DND-41 (cell line): ENCODE results near the gene CFL2.
A peak's percentile ranks its signal among the peaks of the same experiment; 100 is the strongest.

Experiments used
- ATAC-seq: fragments of 200-7000 bp; cut with Tn5 transposase; 3 replicates; pipeline ENCODE4 v1.9.1; 2021; ENCODE audit warnings: low read depth; ENCODE audit not compliant: insufficient read depth
- DNase-seq: peaks from one replicate; pipeline ENCODE4 v3.0.0-alpha.2; 2020
- H2AFZ ChIP-seq: 2 replicates; pipeline ENCODE4 v1.6.0; 2012; ENCODE audit warnings: low read depth, low read length
- H3K27ac ChIP-seq: 2 replicates; pipeline ENCODE4 v1.5.1; 2012; ENCODE audit warnings: low read length, inconsistent platforms
- H3K27me3 ChIP-seq: fragments of 200-600 bp; sonication (generic); 2 replicates; pipeline ENCODE4 v1.6.0; 2012; ENCODE audit warnings: low read length, mild to moderate bottlenecking, inconsistent platforms; ENCODE audit not compliant: insufficient read depth, poor library complexity
- H3K36me3 ChIP-seq: 2 replicates; pipeline ENCODE4 v1.5.1; 2012; ENCODE audit warnings: low read length, inconsistent platforms; ENCODE audit not compliant: insufficient read depth
- H3K4me1 ChIP-seq: 2 replicates; pipeline ENCODE4 v1.5.1; 2012; ENCODE audit warnings: mild to moderate bottlenecking, low read length; ENCODE audit not compliant: insufficient read depth
- H3K4me2 ChIP-seq: 2 replicates; pipeline ENCODE4 v1.6.0; 2012; ENCODE audit warnings: mild to moderate bottlenecking, moderate library complexity, low read length, inconsistent platforms; ENCODE audit not compliant: insufficient read depth
- H3K4me3 ChIP-seq, 2 experiments: fragments of 200-600 bp in 1 of 2; shearing (Covaris generic) in 1 of 2; 2 replicates each; pipeline ENCODE4 v1.5.1; 2012 to 2016; ENCODE audit warnings: inconsistent platforms in 2 of 2, low read length in 2 of 2, mild to moderate bottlenecking in 2 of 2, low read depth in 1 of 2, moderate library complexity in 1 of 2
- H3K79me2 ChIP-seq: 2 replicates; pipeline ENCODE4 v1.6.0; 2012; ENCODE audit warnings: low read length, inconsistent platforms; ENCODE audit not compliant: insufficient read depth
- H3K9ac ChIP-seq: 2 replicates; pipeline ENCODE4 v1.6.0; 2012; ENCODE audit warnings: low read depth, mild to moderate bottlenecking, inconsistent platforms, low read length, moderate library complexity
- H3K9me3 ChIP-seq: 2 replicates; pipeline ENCODE4 v1.5.1; 2012; ENCODE audit warnings: low read length, moderate library complexity, mild to moderate bottlenecking, inconsistent platforms; ENCODE audit not compliant: insufficient read depth, severe bottlenecking
- H4K20me1 ChIP-seq: 2 replicates; pipeline ENCODE4 v1.6.0; 2012; ENCODE audit warnings: low read length; ENCODE audit not compliant: insufficient read depth
- EZH2 ChIP-seq: IDR thresholded peaks from 3 replicates; pipeline ENCODE4 v1.6.1; 2012; ENCODE audit warnings: borderline replicate concordance, low read depth, mild to moderate bottlenecking, moderate library complexity, low read length, inconsistent platforms; ENCODE audit not compliant: severe bottlenecking
- TF ChIP-seq, protein P1 (sequence below): IDR thresholded peaks from 2 replicates; pipeline ENCODE4 v1.5.1; 2012; ENCODE audit warnings: borderline replicate concordance, low read length, moderate library complexity, mild to moderate bottlenecking; ENCODE audit not compliant: poor library complexity, severe bottlenecking; ENCODE audit errors: extremely low read depth

Gene CFL2

DNA sequence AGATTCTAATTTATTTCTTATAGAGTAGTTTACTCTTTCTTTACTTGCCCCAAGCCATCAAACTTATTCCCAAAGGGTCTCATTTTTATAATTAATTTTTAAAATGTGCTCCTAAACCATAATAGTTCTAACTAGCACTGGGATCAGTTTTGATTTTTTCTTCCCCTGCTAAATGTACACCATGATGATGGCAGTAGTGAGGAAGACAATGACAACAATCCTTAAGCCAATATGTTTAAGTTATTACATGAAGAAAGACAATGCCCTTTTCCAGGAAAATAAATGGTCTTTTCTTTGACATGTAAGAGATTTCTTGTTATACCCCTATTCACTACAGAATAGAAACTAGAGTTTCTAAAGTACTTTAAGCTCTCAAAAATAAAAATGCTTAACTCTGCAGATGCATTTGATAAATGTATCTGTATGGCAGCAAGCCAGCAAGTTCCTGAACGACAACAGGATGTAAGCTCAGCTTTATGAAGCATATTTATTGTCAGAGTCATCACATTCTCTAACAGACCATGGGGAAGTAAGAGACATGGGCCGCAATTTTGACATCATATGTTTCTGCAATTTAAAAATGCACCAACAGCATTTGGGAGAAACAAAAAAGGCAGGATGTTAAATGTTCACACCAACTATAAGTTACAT is 48.5 kb downstream of the CFL2 start:
- no peak overlapping the region for H3K27ac ChIP-seq

DNA sequence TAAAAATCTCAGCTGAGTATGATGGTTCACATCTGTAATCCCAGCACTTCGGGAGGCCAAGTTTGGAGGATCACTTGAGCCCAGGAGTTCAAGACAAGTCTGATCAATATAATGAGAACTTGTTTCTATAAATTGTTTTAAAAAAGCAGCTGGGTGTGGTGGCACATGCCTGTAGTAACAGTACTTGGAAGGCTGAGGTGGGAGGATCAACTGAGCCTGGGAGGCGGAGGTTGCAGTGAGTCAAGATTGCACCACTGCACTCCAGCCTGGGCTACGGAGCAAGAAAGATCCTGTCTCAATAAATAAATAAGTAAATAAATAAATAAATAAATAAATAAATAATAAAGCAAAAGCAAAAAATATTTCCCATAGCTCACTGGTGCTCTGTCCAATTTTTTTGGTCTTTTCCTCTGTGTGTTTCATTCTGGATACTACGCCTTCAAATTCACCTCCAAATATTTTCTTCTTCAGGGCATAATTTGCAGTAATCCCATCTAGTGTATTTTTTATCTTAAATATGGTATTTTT is 51.8 kb downstream of the CFL2 start:
- Histone ChIP-seq H3K27me3 (no peaks in the 10 kb centered on the region), H3K27ac (no peak overlapping the region), H3K79me2 (no peaks in the 10 kb centered on the region), H3K36me3 (no peaks in the 10 kb centered on the region), H3K4me3 (no peak overlapping the region), H4K20me1 (no peaks in the 10 kb centered on the region), H3K4me1 (peaks cover 5% of the 10 kb centered on the region; the same call in 1 of the 2 replicates), H2AFZ (no peak overlapping the region), H3K9ac (no peak overlapping the region), H3K4me2 (no peak overlapping the region), H3K9me3 (no peaks in the 10 kb centered on the region)
- ATAC-seq = no peak
- DNase-seq = no peak
- no peak for TF ChIP-seq EZH2
- TF ChIP-seq, protein P1, sequence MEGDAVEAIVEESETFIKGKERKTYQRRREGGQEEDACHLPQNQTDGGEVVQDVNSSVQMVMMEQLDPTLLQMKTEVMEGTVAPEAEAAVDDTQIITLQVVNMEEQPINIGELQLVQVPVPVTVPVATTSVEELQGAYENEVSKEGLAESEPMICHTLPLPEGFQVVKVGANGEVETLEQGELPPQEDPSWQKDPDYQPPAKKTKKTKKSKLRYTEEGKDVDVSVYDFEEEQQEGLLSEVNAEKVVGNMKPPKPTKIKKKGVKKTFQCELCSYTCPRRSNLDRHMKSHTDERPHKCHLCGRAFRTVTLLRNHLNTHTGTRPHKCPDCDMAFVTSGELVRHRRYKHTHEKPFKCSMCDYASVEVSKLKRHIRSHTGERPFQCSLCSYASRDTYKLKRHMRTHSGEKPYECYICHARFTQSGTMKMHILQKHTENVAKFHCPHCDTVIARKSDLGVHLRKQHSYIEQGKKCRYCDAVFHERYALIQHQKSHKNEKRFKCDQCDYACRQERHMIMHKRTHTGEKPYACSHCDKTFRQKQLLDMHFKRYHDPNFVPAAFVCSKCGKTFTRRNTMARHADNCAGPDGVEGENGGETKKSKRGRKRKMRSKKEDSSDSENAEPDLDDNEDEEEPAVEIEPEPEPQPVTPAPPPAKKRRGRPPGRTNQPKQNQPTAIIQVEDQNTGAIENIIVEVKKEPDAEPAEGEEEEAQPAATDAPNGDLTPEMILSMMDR = no peak

More for the DNA sequence above, 48.5 kb downstream of the CFL2 start:
- Histone ChIP-seq H3K27me3 (no peaks in the 10 kb centered on the region), H3K36me3 (no peaks in the 10 kb centered on the region), H4K20me1 (no peaks in the 10 kb centered on the region), H3K4me3 (no peak overlapping the region), H2AFZ (no peak overlapping the region; the same call in 1 of the 2 replicates), H3K9ac (no peak overlapping the region), H3K4me1 (peaks cover 5% of the 10 kb centered on the region; the same call in 1 of the 2 replicates), H3K79me2 (no peaks in the 10 kb centered on the region), H3K4me2 (no peak overlapping the region), H3K9me3 (no peaks in the 10 kb centered on the region)
- ATAC-seq (peak; percentile 40; the same call in 1 of the 3 replicates), DNase-seq (peak; percentile 16)
- no peak for TF ChIP-seq EZH2
- TF ChIP-seq, protein P1 = no peak

DNA sequence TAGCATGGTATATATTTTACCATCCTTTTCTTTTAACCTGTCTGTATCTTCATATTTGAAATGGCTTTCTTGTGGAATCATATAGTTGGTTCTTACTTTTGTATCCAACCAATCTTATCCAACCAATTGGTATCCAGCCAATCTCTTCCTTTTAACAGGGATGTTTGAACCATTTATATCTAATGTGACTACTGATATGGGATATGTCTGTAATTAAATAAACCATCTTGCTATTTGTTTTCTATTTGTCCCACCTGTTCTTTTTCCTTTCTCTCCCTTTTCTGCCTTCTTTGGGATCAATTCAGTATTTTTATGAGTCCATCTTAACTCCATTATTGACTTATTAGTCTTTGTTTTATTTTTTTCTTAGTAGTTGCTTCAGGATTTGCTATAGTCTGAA is 53.6 kb downstream of the CFL2 start:
- no peaks in the 10 kb centered on the region for H3K9me3 ChIP-seq
- no peaks in the 10 kb centered on the region for H3K36me3 ChIP-seq
- H3K79me2 ChIP-seq = no peaks in the 10 kb centered on the region
- ATAC-seq (no peak), DNase-seq (no peak)
- no peaks in the 10 kb centered on the region for H3K4me1 ChIP-seq
- H4K20me1 ChIP-seq = no peaks in the 10 kb centered on the region
- TF ChIP-seq EZH2 = no peak
- TF ChIP-seq, protein P1 = no peak
- H3K9ac ChIP-seq = no peak overlapping the region
- no peak overlapping the region for H3K27ac ChIP-seq
- no peaks in the 10 kb centered on the region for H3K27me3 ChIP-seq
- no peak overlapping the region for H2AFZ ChIP-seq
- no peak overlapping the region for H3K4me3 ChIP-seq
- no peak overlapping the region for H3K4me2 ChIP-seq
